Left ventricle myocardium inferior (tissue), 1 donor: Measurements from ENCODE around the gene CCAR1. TPM values are rescaled to one million over a fixed set of nuclear protein-coding genes. Genes with fewer than 3 reads are reported as not detected.
"Not testable (repeated sequence)": the region's sequence is repeated elsewhere in the genome, so short reads cannot be mapped to it uniquely, and the experiment has no call there.

Experiments used
- DNase-seq: peaks from one replicate; pipeline ENCODE4 v3.0.0-alpha.2; 2020
- H3K27ac ChIP-seq: fragments of 200-600 bp; replicated peaks from 2 replicates; pipeline ENCODE4 v1.8.0; 2021
- H3K27me3 ChIP-seq: fragments of 200-600 bp; 2 replicates; pipeline ENCODE4 v1.8.0; 2021; ENCODE audit warnings: low read depth
- H3K36me3 ChIP-seq: fragments of 200-600 bp; 2 replicates; pipeline ENCODE4 v1.8.0; 2021
- H3K4me1 ChIP-seq: fragments of 200-600 bp; 2 replicates; pipeline ENCODE4 v1.8.0; 2021
- H3K4me3 ChIP-seq: fragments of 200-600 bp; 2 replicates; pipeline ENCODE4 v1.8.0; 2021; ENCODE audit warnings: mild to moderate bottlenecking, moderate library complexity
- H3K9me3 ChIP-seq: fragments of 200-600 bp; replicated peaks from 2 replicates; pipeline ENCODE4 v1.8.0; 2021
- CTCF ChIP-seq: fragments of 200-600 bp; IDR thresholded peaks from 2 replicates; pipeline ENCODE4 v1.8.0; 2021; ENCODE audit warnings: antibody characterized with exemption, mild to moderate bottlenecking, borderline replicate concordance
- intact Hi-C: fragments of 100-400 bp; cut with micrococcal nuclease; formaldehyde crosslinking; loops from one replicate; pipeline ENCODE4 v1.11.0; 2022
- total RNA-seq: library from RNA; stranded (reverse); fragmentation: NEBNext Ultra II Directional; extraction: Animal tissue kit (Norgen Biotek cat#: 25700); gene quantifications from one replicate; pipeline ENCODE4 v1.2.1, GENCODE V29; 2021
- donor health status: DM: no; HTN: yes; CAD: no; lungs with severe emphysema.

CCAR1 gene
- total RNA-seq, 1 donor from 2014 or later, result 27.5 TPM

GRCh38 chr10:68727146-68727545 is 6.1 kb downstream of the CCAR1 start:
- TF ChIP-seq CTCF, result no peak
- Histone ChIP-seq H3K36me3 (peaks cover 90% of the 10 kb centered on the region), H3K27ac (no peak overlapping the region), H3K4me3 (no peak overlapping the region), H3K27me3 (no peaks in the 10 kb centered on the region), H3K4me1 (peaks cover 9% of the 10 kb centered on the region), H3K9me3 (no peaks in the 10 kb centered on the region)
- no peak for DNase-seq
- intact Hi-C loops, result no loop called here

- intact Hi-C loops, result no loop called here
- Histone ChIP-seq H3K4me1 (no peaks in the 10 kb centered on the region), H3K27ac (no peak overlapping the region), H3K4me3 (no peak overlapping the region), H3K9me3 (no peaks in the 10 kb centered on the region), H3K36me3 (peaks cover 97% of the 10 kb centered on the region), H3K27me3 (no peaks in the 10 kb centered on the region)
- TF ChIP-seq CTCF, result no peak
- DNase-seq, result no peak
Measured at GRCh38 chr10:68732651-68733050, 11.6 kb downstream of the CCAR1 start.

- no peak for TF ChIP-seq CTCF
- Histone ChIP-seq H3K36me3 (peaks cover 98% of the 10 kb centered on the region), H3K9me3 (no peaks in the 10 kb centered on the region), H3K27me3 (no peaks in the 10 kb centered on the region), H3K4me3 (no peak overlapping the region), H3K4me1 (no peaks in the 10 kb centered on the region), H3K27ac (no peak overlapping the region)
- intact Hi-C loops, result no loop called here
- no peak for DNase-seq
Measured at GRCh38 chr10:68734349-68734748, 13.3 kb downstream of the CCAR1 start.

GRCh38 chr10:68735119-68735518 is 14.1 kb downstream of the CCAR1 start:
- Histone ChIP-seq H3K9me3 (no peaks in the 10 kb centered on the region), H3K27me3 (no peaks in the 10 kb centered on the region), H3K4me1 (no peaks in the 10 kb centered on the region), H3K4me3 (no peak overlapping the region), H3K36me3 (peaks cover 98% of the 10 kb centered on the region), H3K27ac (no peak overlapping the region)
- TF ChIP-seq CTCF, result no peak
- no peak for DNase-seq
- intact Hi-C loops, result no loop called here

GRCh38 chr10:68735739-68736138 is 14.7 kb downstream of the CCAR1 start:
- H3K4me3 ChIP-seq, H3K27ac ChIP-seq, H3K4me1 ChIP-seq, H3K27me3 ChIP-seq, H3K9me3 ChIP-seq, DNase-seq, intact Hi-C loops: not testable (repeated sequence)
- H3K36me3 ChIP-seq, result peaks cover 98% of the 10 kb centered on the region

- peaks cover 100% of the 10 kb centered on the region for H3K36me3 ChIP-seq
- intact Hi-C loops, H3K4me3 ChIP-seq, H3K27ac ChIP-seq, H3K27me3 ChIP-seq, H3K9me3 ChIP-seq, H3K4me1 ChIP-seq, DNase-seq: not testable (repeated sequence)
Measured at GRCh38 chr10:68740676-68741075, 19.6 kb downstream of the CCAR1 start.

GRCh38 chr10:68742397-68742796 is 21.4 kb downstream of the CCAR1 start:
- no peaks in the 10 kb centered on the region for H3K27me3 ChIP-seq
- no peak for TF ChIP-seq CTCF
- H3K36me3 ChIP-seq, result peaks cover 100% of the 10 kb centered on the region
- H3K4me1 ChIP-seq, result no peaks in the 10 kb centered on the region
- no peak overlapping the region for H3K27ac ChIP-seq
- no peak overlapping the region for H3K4me3 ChIP-seq
- DNase-seq, result no peak
- H3K9me3 ChIP-seq, result no peaks in the 10 kb centered on the region
- intact Hi-C loops, result no loop called here
